ENCODE results near the gene TCP11.

The TCP11 gene

GRCh38 chr6:35092362-35093117 lies 48.6 kb downstream of the TCP11 start:
- DNase-seq (ENCODE audit: low read depth, low spot score) = no peak

GRCh38 chr6:35091346-35092083 lies 49.6 kb downstream of the TCP11 start:
- no peak for DNase-seq (ENCODE audit: low read depth, low spot score)

GRCh38 chr6:35090734-35091133 lies 50.4 kb downstream of the TCP11 start:
- DNase-seq (ENCODE audit: low read depth, low spot score) = no peak

GRCh38 chr6:35089935-35090505 lies 51.1 kb downstream of the TCP11 start:
- DNase-seq (ENCODE audit: low read depth, low spot score) = no peak

GRCh38 chr6:35089216-35089934 lies 51.8 kb downstream of the TCP11 start:
- no peak for DNase-seq (ENCODE audit: low read depth, low spot score)

- DNase-seq (ENCODE audit: low read depth, low spot score) = no peak
Observed at GRCh38 chr6:35088281-35089215, 52.6 kb downstream of the TCP11 start.

- no peak for DNase-seq (ENCODE audit: low read depth, low spot score)
Observed at GRCh38 chr6:35087361-35088280, 53.5 kb downstream of the TCP11 start.

GRCh38 chr6:35086636-35087360 lies 54.3 kb downstream of the TCP11 start:
- DNase-seq (ENCODE audit: low read depth, low spot score) = no peak

- DNase-seq (ENCODE audit: low read depth, low spot score) = no peak
Observed at GRCh38 chr6:35086282-35086632, 54.9 kb downstream of the TCP11 start.

- no peak for DNase-seq (ENCODE audit: low read depth, low spot score)
Observed at GRCh38 chr6:35085359-35086281, 55.5 kb downstream of the TCP11 start.

GRCh38 chr6:35084511-35085203 lies 56.5 kb downstream of the TCP11 start:
- DNase-seq (ENCODE audit: low read depth, low spot score) = no peak

- DNase-seq (ENCODE audit: low read depth, low spot score) = no peak
Observed at GRCh38 chr6:35084041-35084491, 57.1 kb downstream of the TCP11 start.

GRCh38 chr6:35083507-35083906 lies 57.6 kb downstream of the TCP11 start:
- no peak for DNase-seq (ENCODE audit: low read depth, low spot score)

- DNase-seq (ENCODE audit: low read depth, low spot score) = no peak
Observed at GRCh38 chr6:35082733-35083403, 58.3 kb downstream of the TCP11 start.

- DNase-seq (ENCODE audit: low read depth, low spot score) = no peak
Observed at GRCh38 chr6:35082046-35082732, 59.0 kb downstream of the TCP11 start.

- DNase-seq (ENCODE audit: low read depth, low spot score) = no peak
Observed at GRCh38 chr6:35081426-35081851, 59.7 kb downstream of the TCP11 start.
